ENCODE measurements around the gene SLC17A5. TPM values are rescaled to one million over a fixed set of nuclear protein-coding genes. Genes with fewer than 3 reads are reported as not detected.

SLC17A5 gene
- total RNA-seq, 1 experiment from 2014 or later, result 16.9 TPM

DNA sequence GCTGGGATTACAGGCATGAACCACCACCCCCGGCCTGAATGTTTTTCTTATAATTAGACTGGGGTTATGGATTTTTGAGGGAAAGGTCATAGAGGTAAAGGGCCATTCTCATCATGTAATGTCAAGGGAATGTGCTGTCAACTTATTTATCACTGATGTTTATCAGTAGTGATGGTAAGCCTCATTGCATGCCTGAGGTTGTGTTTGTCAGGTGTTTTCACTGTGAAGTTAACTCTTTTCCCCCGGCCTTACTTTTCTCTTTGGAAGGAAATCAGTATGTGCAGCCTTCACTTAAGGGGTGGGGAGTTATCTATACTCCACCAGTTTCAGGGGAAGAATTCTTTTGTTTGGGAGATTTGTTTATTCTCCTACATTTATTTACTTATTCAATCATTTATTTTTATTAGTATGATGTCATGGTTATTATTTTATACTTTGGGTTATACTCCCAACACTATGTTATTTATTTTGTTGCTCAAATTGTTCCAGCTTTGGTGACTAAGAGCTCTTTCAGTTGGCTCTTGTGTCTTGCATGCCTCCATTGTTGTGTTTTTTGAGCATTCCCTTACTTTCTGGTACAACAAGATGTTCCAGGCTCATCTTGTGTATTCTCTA lies 2.8 kb upstream of the SLC17A5 start:
- ChIA-PET POLR2A (ENCODE audit: unreplicated experiment) (interaction anchor here (0.6 kb wide), 1 partner anchor 501 kb away, joined by 11 read pairs; no protein-coding TSS in a partner anchor), CTCF (no interaction called here)
- TF ChIP-seq, protein P1, sequence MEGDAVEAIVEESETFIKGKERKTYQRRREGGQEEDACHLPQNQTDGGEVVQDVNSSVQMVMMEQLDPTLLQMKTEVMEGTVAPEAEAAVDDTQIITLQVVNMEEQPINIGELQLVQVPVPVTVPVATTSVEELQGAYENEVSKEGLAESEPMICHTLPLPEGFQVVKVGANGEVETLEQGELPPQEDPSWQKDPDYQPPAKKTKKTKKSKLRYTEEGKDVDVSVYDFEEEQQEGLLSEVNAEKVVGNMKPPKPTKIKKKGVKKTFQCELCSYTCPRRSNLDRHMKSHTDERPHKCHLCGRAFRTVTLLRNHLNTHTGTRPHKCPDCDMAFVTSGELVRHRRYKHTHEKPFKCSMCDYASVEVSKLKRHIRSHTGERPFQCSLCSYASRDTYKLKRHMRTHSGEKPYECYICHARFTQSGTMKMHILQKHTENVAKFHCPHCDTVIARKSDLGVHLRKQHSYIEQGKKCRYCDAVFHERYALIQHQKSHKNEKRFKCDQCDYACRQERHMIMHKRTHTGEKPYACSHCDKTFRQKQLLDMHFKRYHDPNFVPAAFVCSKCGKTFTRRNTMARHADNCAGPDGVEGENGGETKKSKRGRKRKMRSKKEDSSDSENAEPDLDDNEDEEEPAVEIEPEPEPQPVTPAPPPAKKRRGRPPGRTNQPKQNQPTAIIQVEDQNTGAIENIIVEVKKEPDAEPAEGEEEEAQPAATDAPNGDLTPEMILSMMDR (conservative IDR thresholded peaks at IDR 0.05), result no peak
- TF ChIP-seq EZH2 (IDR thresholded peaks at IDR 0.05; ENCODE audit: low read depth), result no peak
- H3K4me3 ChIP-seq, result no peak overlapping the region
- H3F3A ChIP-seq (ENCODE audit: insufficient read depth, low read depth), result peaks cover 35% of the 10 kb centered on the region
- peak overlapping the region; percentile 47 for H3K4me2 ChIP-seq
- no peaks in the 10 kb centered on the region for H3K9me2 ChIP-seq (ENCODE audit: insufficient read depth)
- H3K27ac ChIP-seq, result peak overlapping the region; percentile 45
- peaks cover 47% of the 10 kb centered on the region for H3K4me1 ChIP-seq (replicated peaks; ENCODE audit: insufficient read depth)
- DNase-seq, result peak in 1 of 2 experiments; percentile 82
- H3K79me2 ChIP-seq (ENCODE audit: low read depth), result peaks cover 17% of the 10 kb centered on the region
- H3K9me3 ChIP-seq (ENCODE audit: insufficient read depth, low read depth), result no peaks in the 10 kb centered on the region
- BruUV-seq (replicated peaks), result no TSS peak
- H3K36me3 ChIP-seq (ENCODE audit: low read depth), result no peaks in the 10 kb centered on the region
- intact Hi-C loops (cut with micrococcal nuclease; ENCODE audit: unreplicated experiment), result loop anchor here (10.0 kb wide), 1 partner anchor 372 kb away; no protein-coding TSS in a partner anchor
- H2AFZ ChIP-seq, result no peak overlapping the region
- H3K27me3 ChIP-seq (ENCODE audit: insufficient read depth, low read depth), result no peaks in the 10 kb centered on the region
- no peaks in the 10 kb centered on the region for H4K20me1 ChIP-seq (ENCODE audit: insufficient read depth)

DNA sequence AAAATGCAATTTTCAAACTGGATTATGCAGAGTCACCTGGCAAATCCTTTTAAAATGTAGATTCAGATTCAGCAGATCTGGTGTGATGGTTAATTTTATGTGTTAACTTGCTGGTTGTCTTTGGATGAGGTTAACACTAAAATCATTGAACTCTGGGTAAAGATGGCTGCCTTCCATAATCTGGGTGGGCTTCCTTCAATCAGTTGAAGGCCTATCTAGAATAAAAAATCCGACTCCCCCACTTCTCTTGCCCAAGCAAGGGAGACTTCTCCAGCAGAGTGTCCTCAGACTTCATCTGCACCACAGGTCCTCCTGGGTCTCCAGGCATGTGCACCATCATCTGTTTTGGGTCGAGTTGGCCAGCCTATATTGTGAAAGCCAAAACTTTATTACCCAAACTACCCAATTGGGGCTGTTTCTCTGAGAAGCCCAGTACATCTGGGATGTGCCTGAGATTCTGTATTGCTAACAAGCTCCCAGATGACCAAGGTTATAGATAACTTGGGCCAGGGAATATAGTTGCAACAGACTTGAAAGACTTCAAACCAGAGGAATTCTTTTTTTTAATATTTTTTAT lies 1.6 kb upstream of the SLC17A5 start:
- TF ChIP-seq, protein P1 (conservative IDR thresholded peaks at IDR 0.05), result no peak
- TF ChIP-seq EZH2 (IDR thresholded peaks at IDR 0.05; ENCODE audit: low read depth), result no peak
- H3K4me1 ChIP-seq (replicated peaks; ENCODE audit: insufficient read depth), result peaks cover 48% of the 10 kb centered on the region
- CTCF ChIA-PET, result no interaction called here
- no peaks in the 10 kb centered on the region for H3K36me3 ChIP-seq (ENCODE audit: low read depth)
- no peaks in the 10 kb centered on the region for H3K9me3 ChIP-seq (ENCODE audit: insufficient read depth, low read depth)
- POLR2A ChIA-PET (ENCODE audit: unreplicated experiment), result interaction anchor here (0.7 kb wide), 1 partner anchor 49 kb away, joined by 7 read pairs; no protein-coding TSS in a partner anchor
- peak overlapping the region; percentile 94; the same call in 1 of the 2 replicates for H2AFZ ChIP-seq
- BruUV-seq (replicated peaks), result no TSS peak
- H3F3A ChIP-seq (ENCODE audit: insufficient read depth, low read depth), result peaks cover 35% of the 10 kb centered on the region
- H3K9me2 ChIP-seq (ENCODE audit: insufficient read depth), result no peaks in the 10 kb centered on the region
- peak overlapping the region; percentile 78 for H3K4me2 ChIP-seq
- no peaks in the 10 kb centered on the region for H3K27me3 ChIP-seq (ENCODE audit: insufficient read depth, low read depth)
- H3K79me2 ChIP-seq (ENCODE audit: low read depth), result peaks cover 18% of the 10 kb centered on the region
- intact Hi-C loops (cut with micrococcal nuclease; ENCODE audit: unreplicated experiment), result loop anchor here (10.0 kb wide), 1 partner anchor 371 kb away; no protein-coding TSS in a partner anchor
- no peak for DNase-seq
- no peaks in the 10 kb centered on the region for H4K20me1 ChIP-seq (ENCODE audit: insufficient read depth)
- peak overlapping the region; percentile 77; the same call in 1 of the 2 replicates for H3K4me3 ChIP-seq
- H3K27ac ChIP-seq, result peak overlapping the region; percentile 74

DNA sequence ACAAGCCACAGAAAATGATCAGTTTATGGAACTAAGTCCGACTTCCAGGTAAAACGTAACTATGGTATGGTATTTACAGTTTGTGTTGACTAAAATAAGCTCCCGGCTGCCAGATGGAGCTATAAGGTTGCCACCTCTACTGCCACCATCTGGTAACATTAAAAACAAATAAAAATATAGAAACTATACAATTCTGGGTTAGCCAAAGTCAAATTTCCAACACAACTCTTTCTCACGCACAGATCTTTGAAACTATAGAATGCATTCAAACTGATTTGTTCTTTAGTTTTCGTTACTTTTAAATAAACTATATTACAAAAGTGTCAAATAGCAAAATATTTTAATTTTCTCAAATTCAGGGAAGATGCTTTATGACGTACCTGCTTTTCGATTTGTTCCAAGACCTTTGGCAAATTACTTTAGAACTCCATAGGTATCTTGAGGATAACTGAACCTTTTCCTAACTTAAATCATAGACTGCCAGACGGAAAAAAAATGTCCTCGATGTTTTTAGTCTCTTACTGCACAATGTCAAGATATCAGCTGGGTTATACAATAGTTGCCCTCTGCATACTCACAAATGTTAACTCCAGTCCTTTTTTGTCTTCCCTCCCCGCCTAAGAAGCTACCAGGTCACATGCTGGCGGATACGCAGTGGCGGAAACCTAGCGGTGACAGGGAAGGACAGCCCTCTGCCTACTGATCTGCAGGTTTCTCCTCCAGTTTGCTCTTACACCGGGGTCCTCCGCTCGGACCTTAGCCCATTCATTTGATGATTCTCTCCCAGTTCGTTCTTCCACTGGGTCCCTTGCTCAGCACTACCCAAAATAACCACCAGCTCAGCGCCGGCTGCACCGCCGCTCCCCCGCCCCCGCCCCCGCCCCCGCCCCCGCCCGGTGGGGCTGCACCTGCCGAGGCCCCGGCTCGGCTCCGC lies 888 bp downstream of the SLC17A5 start:
- Histone ChIP-seq H3K36me3 (ENCODE audit: low read depth) (no peaks in the 10 kb centered on the region; the same call in 1 of the 2 replicates), H3K9me2 (ENCODE audit: insufficient read depth) (no peaks in the 10 kb centered on the region), H3F3A (ENCODE audit: insufficient read depth, low read depth) (peaks cover 30% of the 10 kb centered on the region), H3K9me3 (ENCODE audit: insufficient read depth, low read depth) (no peaks in the 10 kb centered on the region), H3K79me2 (ENCODE audit: low read depth) (peaks cover 18% of the 10 kb centered on the region), H3K4me1 (replicated peaks; ENCODE audit: insufficient read depth) (peaks cover 45% of the 10 kb centered on the region), H3K27ac (peak overlapping the region; percentile 47), H4K20me1 (ENCODE audit: insufficient read depth) (no peaks in the 10 kb centered on the region), H2AFZ (peak overlapping the region; percentile 89), H3K4me2 (peak overlapping the region; percentile 94), H3K4me3 (peak overlapping the region; percentile 77), H3K27me3 (ENCODE audit: insufficient read depth, low read depth) (no peaks in the 10 kb centered on the region)
- TF ChIP-seq EZH2 (IDR thresholded peaks at IDR 0.05; ENCODE audit: low read depth), result no peak
- TF ChIP-seq, protein P1 (conservative IDR thresholded peaks at IDR 0.05), result peak; percentile 73; the same call in 1 of the 2 replicates
- TSS peak; percentile 50 for BruUV-seq (replicated peaks)
- intact Hi-C loops (cut with micrococcal nuclease; ENCODE audit: unreplicated experiment), result loop anchor here (1.0 to 10.0 kb wide), 7 partner anchors 14 to 368 kb away; partner anchors contain the start of gene EEF1A1
- ChIA-PET POLR2A (ENCODE audit: unreplicated experiment) (interaction anchor here (0.5 to 1.4 kb wide), 13 partner anchors 11 to 264 kb away, joined by 3 to 13 read pairs (median 4); partner anchors contain the start of gene MTO1), CTCF (interaction anchor here (0.5 to 1.5 kb wide), 10 partner anchors 12 to 1556 kb away, joined by 3 to 5 read pairs (median 3); partner anchors contain the start of gene MTO1)
- DNase-seq, result peak; percentile 64 to 68
